GM18511 (cell line): ENCODE results near the gene DENND11.

Experiments used
- ATAC-seq: cut with Tn5 transposase; IDR thresholded peaks from one replicate; pipeline ENCODE4 v1.9.1; 2021; ENCODE audit warnings: mild to moderate bottlenecking, moderate library complexity; ENCODE audit not compliant: unreplicated experiment

The DENND11 gene, protein sequence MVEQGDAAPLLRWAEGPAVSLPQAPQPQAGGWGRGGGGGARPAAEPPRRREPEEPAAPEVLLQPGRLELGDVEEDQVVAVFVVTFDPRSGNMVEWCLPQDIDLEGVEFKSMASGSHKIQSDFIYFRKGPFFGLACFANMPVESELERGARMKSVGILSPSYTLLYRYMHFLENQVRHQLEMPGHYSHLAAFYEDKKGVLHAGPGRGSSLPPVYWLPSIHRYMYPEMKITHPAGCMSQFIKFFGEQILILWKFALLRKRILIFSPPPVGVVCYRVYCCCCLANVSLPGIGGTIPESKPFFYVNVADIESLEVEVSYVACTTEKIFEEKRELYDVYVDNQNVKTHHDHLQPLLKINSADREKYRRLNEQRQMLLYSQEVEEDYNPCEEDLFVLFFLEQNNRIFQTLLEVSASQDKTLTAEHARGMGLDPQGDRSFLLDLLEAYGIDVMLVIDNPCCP

DNA sequence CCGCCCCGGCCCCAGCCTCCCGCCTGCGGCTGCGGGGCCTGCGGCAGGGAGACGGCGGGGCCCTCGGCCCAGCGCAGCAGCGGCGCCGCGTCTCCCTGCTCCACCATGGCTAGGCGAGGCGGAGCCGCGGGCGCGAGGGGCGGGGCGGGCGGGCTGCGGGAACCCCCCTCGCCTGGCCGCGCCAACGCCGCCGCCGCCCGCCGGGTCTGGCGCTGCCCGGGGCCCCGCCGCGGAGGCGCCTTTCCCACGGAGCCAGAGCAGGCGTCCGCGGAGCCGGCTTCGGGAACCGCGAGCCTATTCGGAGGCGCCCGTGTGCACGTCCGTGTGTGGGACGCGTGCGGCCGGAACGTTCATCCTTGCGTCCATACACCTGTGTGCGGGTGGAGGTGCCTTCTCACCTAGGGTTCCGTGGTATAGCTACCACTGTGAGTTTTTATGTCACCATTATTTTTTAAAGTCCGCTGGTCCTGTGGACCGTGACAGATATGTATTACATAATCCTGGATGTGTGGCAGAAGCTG is at the start of gene DENND11:
TSS of gene DENND11 (minus strand) at position 120 of the 521 bp plus-strand sequence. CDS start at position 107, 13 bp downstream.
- peak; percentile 82 for ATAC-seq

GRCh38 chr7:141748396-141748795 is 46.4 kb upstream of the DENND11 start:
- no peak for ATAC-seq

DNA sequence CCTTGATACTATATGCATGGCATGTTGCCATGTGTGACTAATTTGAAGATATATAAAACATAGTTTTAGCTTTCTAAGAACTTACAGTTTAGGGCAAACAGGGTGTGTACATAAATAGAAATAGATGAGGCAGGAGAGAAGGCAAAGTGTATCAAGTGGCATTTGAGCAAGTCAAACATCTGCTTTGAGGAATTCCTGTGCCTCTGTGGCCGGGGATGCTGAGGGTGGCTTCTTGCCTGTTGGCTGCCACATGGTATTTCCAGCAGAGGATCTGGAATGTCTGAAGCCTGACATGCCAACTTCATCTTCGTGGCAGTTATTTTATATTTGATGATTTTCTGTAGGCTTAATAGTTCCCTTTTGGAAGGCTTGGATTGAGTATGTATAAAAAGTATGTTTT is 42.2 kb upstream of the DENND11 start:
- no peak for ATAC-seq

DNA sequence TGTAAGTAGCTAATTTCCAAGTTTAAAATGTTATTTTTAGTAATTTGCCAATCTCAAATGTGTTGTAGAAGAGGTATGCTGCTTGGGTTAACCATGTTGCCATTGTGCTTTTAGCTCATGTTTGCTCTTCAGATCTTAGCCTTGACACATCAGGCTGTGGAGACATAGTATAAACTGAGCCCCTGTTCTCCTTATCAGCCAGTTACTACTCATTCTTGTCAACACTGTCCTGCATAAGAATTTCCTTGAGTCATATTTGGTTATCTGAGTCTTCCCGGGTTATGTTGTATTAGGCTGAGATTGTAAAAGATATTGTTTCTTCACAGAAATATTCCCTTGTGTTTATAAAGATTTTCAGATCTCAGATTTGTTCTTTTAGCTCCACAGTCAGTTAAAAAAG is 40.3 kb upstream of the DENND11 start:
- ATAC-seq, result no peak

GRCh38 chr7:141739250-141739649 is 37.3 kb upstream of the DENND11 start:
- ATAC-seq, result no peak

DNA sequence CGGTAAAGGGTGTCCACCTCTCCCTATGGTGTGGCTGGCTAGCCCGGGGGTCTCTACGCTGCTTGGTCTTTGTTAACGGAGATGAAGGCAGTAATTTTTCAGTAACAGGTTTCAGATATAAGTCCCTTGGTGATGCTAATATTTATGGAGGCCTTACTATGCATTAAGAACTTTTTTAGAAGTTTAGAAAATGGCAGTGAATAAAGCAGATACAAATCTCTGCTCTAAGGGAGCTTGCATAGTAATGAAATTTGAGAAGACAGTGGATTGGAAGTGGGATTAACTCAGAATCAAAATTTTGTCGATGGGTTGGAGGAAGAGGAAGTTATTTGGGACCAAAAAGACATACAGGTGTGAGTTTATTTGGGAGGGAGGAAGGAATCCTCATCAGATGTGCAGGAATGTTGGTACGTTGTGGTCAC is 36.6 kb upstream of the DENND11 start:
- ATAC-seq, result no peak

DNA sequence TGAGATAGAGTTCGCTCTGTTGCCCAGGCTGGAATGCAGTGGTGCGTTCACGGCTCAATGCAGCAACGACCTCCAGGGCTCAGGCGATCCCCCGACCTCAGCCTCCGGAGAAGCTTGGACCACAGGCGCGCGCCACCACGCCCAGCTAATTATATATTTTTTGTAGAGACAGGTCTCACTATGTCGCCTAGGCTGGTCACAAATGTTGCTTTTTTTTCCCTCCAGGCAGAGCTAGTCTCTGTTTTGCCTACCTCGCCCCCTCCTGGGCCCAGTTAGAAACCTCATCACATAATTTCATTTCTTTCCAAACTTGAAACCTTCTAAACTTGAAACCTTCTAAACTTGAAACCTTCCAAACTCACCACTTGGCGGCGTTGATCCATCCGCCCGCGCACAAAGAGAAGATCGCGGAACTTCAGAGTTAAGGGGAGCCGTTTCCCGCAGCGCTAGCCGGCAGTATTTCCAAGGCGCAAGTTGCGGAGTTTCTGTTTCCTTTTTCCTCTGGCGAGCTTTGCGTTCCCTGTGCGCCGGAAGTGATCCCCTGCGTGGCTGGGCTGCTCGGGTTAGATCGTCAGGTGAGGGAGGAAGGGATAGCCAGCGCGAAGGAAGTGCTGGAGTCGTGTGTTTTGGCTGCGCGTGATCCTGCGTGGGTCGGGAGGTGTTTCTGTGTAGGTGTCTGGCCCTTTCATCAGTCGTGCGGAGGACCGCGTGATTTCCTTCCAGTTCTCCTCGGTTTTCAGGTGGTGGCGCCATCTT is 36.0 kb upstream of the DENND11 start, which contains the start of gene SSBP1:
TSS of gene SSBP1 (plus strand) at position 523 of the 756 bp plus-strand sequence. CDS start 809 bp downstream, outside the sequence.
- peak; percentile 91 for ATAC-seq

DNA sequence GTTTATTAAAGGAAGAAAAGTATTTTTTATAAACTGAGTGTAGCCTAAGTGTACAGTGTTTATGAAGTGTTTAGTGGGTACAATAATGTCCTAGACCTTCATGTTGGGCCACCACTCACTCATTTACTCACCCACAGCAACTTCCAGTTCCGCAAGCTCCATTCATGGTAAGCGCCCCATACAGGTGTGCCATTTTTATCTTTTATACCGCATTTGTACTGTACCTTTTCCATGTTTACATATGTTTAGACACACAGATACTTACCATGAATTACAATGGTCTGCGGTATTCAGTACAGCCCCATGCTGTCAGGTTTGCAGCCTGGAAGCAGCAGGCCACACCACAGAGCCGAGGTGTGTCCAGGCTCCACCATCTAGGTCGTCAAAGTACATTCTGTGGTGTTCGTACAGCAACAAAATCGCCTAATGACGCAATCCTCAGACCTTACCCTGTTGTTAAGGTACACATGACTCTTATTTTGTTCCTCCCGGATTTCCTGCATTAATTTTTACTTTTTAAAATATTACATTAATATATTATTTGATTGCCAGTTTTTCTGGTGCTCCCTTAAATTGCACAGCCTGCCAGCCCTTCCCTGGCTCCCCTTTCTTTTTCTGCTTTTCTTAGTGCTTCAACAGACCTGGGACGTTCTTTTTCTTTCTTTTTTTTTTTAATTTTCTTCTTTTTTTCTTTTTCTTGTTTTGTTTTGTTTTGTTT is 35.3 kb upstream of the DENND11 start:
- no peak for ATAC-seq

DNA sequence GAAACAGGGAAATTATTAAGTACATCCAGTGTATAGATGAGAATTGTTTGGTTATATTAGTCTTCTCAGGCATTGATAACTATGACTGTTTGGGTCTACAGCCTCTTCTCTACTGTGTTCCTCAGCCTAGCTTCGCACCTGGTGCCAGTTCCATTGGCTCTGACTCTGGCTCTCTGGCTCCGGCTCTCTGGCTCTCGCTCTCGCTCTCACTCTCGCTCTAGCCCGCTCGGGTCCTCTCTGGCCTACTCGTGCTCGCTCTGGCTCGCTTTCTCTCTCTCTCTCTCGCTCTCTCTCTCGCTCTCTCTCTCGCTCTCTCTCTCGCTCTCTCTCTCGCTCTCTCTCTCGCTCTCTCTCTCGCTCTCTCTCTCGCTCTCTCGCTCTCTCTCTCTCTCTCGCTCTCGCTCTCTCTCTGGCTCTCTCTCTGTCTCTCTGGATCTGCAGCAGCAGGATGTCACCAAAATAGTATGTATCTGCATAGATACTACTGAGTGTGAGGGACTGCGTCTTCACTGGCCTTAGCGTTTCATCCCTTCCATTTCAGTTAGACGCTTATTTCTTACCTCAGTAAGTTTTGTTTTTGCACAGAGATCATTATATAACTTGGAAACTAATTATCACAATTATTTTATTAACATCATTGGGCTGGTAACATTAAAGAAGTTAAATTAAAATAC is 29.6 kb upstream of the DENND11 start:
- peak; percentile 72 for ATAC-seq

GRCh38 chr7:141729020-141729419 is 27.1 kb upstream of the DENND11 start:
- no peak for ATAC-seq

- ATAC-seq, result no peak
Observed at GRCh38 chr7:141722529-141722928, 20.6 kb upstream of the DENND11 start.

DNA sequence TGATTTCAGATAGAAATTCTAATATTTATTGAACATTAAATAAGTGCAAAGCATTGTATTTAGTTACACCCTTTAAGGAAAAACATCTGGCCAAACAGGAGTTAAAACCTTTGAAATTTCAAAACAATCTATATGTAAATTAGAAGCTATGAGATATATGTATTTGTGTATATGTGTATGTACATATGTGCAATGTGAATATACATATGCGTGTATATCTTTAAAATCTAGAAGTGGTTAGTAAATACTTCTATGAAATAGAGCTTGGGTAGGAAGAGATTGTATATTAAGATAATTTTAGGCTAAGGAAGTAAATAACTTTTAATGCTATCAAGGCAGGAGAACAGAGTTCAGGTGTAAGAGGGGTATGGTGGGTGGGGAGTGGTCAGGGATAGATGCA is 15.5 kb upstream of the DENND11 start:
- ATAC-seq, result no peak

GRCh38 chr7:141715794-141716689 is 14.1 kb upstream of the DENND11 start:
- no peak for ATAC-seq

GRCh38 chr7:141715018-141715417 is 13.1 kb upstream of the DENND11 start:
- no peak for ATAC-seq

DNA sequence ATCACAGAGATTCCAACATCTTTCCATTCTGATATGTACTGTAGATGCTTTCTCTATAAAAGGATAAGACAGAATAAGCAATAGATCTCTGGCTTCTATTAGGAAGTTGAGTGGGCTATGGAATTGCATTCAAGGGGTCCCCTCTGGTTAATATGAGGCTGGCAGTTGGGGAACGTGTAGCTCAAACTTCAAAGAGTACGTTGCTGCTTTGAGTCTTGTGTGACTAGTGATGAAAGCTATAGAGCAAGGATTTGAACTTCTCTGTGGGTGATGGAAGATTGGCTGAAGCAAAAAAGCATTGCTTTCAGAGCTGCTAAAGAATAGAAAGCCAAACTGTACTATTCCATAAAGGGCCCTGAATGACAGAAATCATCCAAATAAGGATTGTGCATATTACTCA is 12.6 kb upstream of the DENND11 start:
- no peak for ATAC-seq

GRCh38 chr7:141713890-141714289 is 11.9 kb upstream of the DENND11 start:
- ATAC-seq, result no peak

GRCh38 chr7:141712603-141713255 is 10.8 kb upstream of the DENND11 start:
- ATAC-seq, result no peak

GRCh38 chr7:141710301-141710700 is 8.3 kb upstream of the DENND11 start:
- no peak for ATAC-seq

DNA sequence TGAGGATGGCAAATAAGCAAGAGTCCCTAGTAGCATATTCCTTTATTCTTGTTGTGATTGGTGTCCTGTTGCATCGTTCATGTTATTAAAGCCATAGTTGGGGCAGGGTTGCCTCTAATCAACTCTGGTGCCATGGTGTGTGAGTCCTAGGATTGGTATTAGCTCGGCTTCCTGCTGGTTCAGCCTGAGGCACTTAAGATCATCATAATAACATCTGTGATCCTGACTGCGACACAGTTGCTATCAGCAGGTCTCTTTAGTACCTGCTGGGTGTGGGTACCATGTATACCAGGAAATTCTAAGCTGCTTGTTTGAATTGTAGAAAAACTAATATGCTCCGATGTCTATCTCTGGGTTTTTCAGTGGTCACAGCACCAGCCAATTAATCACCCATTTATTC is 7.8 kb upstream of the DENND11 start:
- no peak for ATAC-seq
